Peyer's patch (tissue), 4 donors: Measurements from ENCODE around the gene DOCK9.

Experiments
- CTCF ChIP-seq, 6 experiments: fragments of 450-650 bp in 4 of 6; fragments of 200-600 bp in 2 of 6; sonication (generic) in 1 of 6; IDR thresholded peaks; one replicate each; pipeline ENCODE4 v1.5.1; 2017 to 2019; ENCODE audit warnings: antibody characterized with exemption in 6 of 6, mild to moderate bottlenecking in 3 of 6, moderate library complexity in 1 of 6
- POLR2A ChIP-seq, 2 donors: fragments of 450-650 bp; IDR thresholded peaks; one replicate each; pipeline ENCODE4 v1.5.1; 2017; ENCODE audit warnings: antibody characterized with exemption in 2 of 2, mild to moderate bottlenecking in 2 of 2, moderate library complexity in 2 of 2

- TF ChIP-seq CTCF (IDR thresholded peaks at IDR 0.05) (no peak), POLR2A (IDR thresholded peaks at IDR 0.05) (no peak)
These were observed 185.5 kb downstream of the DOCK9 start for GRCh38 chr13:98792321-98792720.
